Neural progenitor cell (in vitro differentiated cells): ENCODE measurements around the gene COX7A2L. TPM values are rescaled to one million over a fixed set of nuclear protein-coding genes. Genes with fewer than 3 reads are reported as not detected.

ENCODE experiments used
- DNase-seq: peaks from one replicate; pipeline ENCODE4 v3.0.0-alpha.2; 2016; ENCODE audit warnings: low spot score
- H2AFZ ChIP-seq: fragments of 200-600 bp; sonication (generic); replicated peaks from 2 replicates; pipeline ENCODE4 v1.6.1; 2016; ENCODE audit warnings: antibody characterized with exemption
- H3F3A ChIP-seq: fragments of 200-600 bp; sonication (generic); 2 replicates; pipeline ENCODE4 v1.6.1; 2016; ENCODE audit warnings: antibody characterized with exemption, low read depth
- H3K27ac ChIP-seq: fragments of 200-600 bp; sonication (generic); 2 replicates; pipeline ENCODE4 v1.5.1; 2016; ENCODE audit warnings: mild to moderate bottlenecking
- H3K27me3 ChIP-seq: fragments of 200-600 bp; sonication (generic); 2 replicates; pipeline ENCODE4 v1.6.1; 2016; ENCODE audit warnings: mild to moderate bottlenecking, moderate library complexity
- H3K36me3 ChIP-seq: fragments of 200-600 bp; sonication (generic); 2 replicates; pipeline ENCODE4 v1.5.1; 2016
- H3K4me1 ChIP-seq: fragments of 200-600 bp; sonication (generic); 2 replicates; pipeline ENCODE4 v1.6.1; 2016; ENCODE audit warnings: mixed run types
- H3K4me2 ChIP-seq: fragments of 200-600 bp; sonication (generic); 2 replicates; pipeline ENCODE4 v1.6.1; 2016
- H3K4me3 ChIP-seq: fragments of 200-600 bp; sonication (generic); 2 replicates; pipeline ENCODE4 v1.5.1; 2016
- H3K79me2 ChIP-seq: fragments of 200-600 bp; sonication (generic); 2 replicates; pipeline ENCODE4 v1.6.1; 2016; ENCODE audit warnings: low read depth
- H3K9ac ChIP-seq: fragments of 200-600 bp; sonication (generic); 2 replicates; pipeline ENCODE4 v1.6.1; 2016
- H3K9me3 ChIP-seq: fragments of 200-600 bp; sonication (generic); 2 replicates; pipeline ENCODE4 v1.5.1; 2016; ENCODE audit warnings: low read depth
- H4K20me1 ChIP-seq: fragments of 200-600 bp; sonication (generic); 2 replicates; pipeline ENCODE4 v1.6.1; 2016; ENCODE audit warnings: low read depth
- H3K27ac Mint-ChIP-seq: 3 replicates; pipeline ENCODE4 v1.8.0; 2021; ENCODE audit warnings: mixed read lengths
- H3K27me3 Mint-ChIP-seq: 2 replicates; pipeline ENCODE4 v1.8.0; 2022; ENCODE audit warnings: low read depth, mild to moderate bottlenecking, inconsistent platforms, moderate library complexity, mixed read lengths; ENCODE audit not compliant: insufficient read depth
- H3K36me3 Mint-ChIP-seq: 3 replicates; pipeline ENCODE4 v1.8.0; 2021; ENCODE audit warnings: mixed read lengths
- H3K4me1 Mint-ChIP-seq: 3 replicates; pipeline ENCODE4 v1.8.0; 2021; ENCODE audit warnings: mixed read lengths
- H3K4me3 Mint-ChIP-seq: 3 replicates; pipeline ENCODE4 v1.8.0; 2021; ENCODE audit warnings: mild to moderate bottlenecking, moderate library complexity, mixed read lengths
- H3K9me3 Mint-ChIP-seq: 3 replicates; pipeline ENCODE4 v1.8.0; 2020; ENCODE audit warnings: mixed read lengths
- CTCF ChIP-seq: fragments of 200-600 bp; sonication (generic); IDR thresholded peaks from 2 replicates; pipeline ENCODE4 v1.5.1; 2017; ENCODE audit warnings: antibody characterized with exemption, mild to moderate bottlenecking
- EZH2 ChIP-seq: fragments of 200-600 bp; sonication (generic); IDR thresholded peaks from 2 replicates; pipeline ENCODE4 v1.6.1; 2017; ENCODE audit warnings: antibody characterized with exemption, mild to moderate bottlenecking, moderate library complexity
- EZH2phosphoT487 ChIP-seq: fragments of 200-600 bp; sonication (generic); IDR thresholded peaks from 2 replicates; pipeline ENCODE4 v1.6.1; 2017; ENCODE audit warnings: antibody characterized with exemption
- total RNA-seq: library from RNA; depleted of rRNA; stranded (reverse); fragments of >200 nt; gene quantifications from 2 replicates; pipeline ENCODE4 v1.2.3, GENCODE V29; 2015; ENCODE audit warnings: low replicate concordance

Gene COX7A2L
- total RNA-seq, 1 donor from 2014 or later, result 292 TPM

GRCh38 chr2:42317945-42318344, 43.1 kb downstream of the COX7A2L start:
- H3K4me3 Mint-ChIP-seq, result no peak overlapping the region
- Histone ChIP-seq H3K4me3 (no peak overlapping the region), H3K9ac (no peak overlapping the region), H4K20me1 (no peaks in the 10 kb centered on the region), H3K36me3 (peaks cover 33% of the 10 kb centered on the region), H3F3A (no peaks in the 10 kb centered on the region), H3K4me1 (no peaks in the 10 kb centered on the region), H3K27ac (no peak overlapping the region), H3K4me2 (no peak overlapping the region), H3K79me2 (no peaks in the 10 kb centered on the region), H3K9me3 (no peaks in the 10 kb centered on the region), H2AFZ (no peak overlapping the region), H3K27me3 (no peaks in the 10 kb centered on the region)
- H3K27me3 Mint-ChIP-seq, result no peaks in the 10 kb centered on the region
- no peak overlapping the region for H3K27ac Mint-ChIP-seq
- TF ChIP-seq EZH2, result no peak
- TF ChIP-seq CTCF, result no peak
- TF ChIP-seq EZH2phosphoT487, result no peak
- peaks cover 18% of the 10 kb centered on the region for H3K36me3 Mint-ChIP-seq
- H3K4me1 Mint-ChIP-seq, result no peaks in the 10 kb centered on the region
- DNase-seq, result no peak
- H3K9me3 Mint-ChIP-seq, result no peaks in the 10 kb centered on the region

DNA sequence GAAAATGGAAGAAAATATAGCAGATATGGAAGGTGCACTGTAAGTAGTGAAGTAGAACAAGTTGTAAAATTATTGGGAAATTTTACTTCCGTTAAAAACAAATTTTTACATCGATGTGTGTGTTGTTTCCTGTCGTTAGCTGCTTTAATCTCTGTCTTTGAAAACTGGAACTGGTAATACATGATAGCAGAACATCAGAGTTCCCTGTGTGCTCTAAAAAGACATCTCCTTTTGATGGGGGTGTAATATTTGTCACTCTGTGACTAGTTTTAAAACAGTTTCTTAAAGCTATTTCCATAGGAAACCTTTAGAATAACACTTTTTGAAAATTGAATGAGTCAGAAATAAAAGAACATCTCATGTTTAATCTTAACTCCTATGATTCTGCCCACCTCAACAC, 43.5 kb downstream of the COX7A2L start:
- Histone ChIP-seq H4K20me1 (no peaks in the 10 kb centered on the region), H2AFZ (no peak overlapping the region), H3K4me1 (no peaks in the 10 kb centered on the region), H3K9me3 (no peaks in the 10 kb centered on the region), H3F3A (no peaks in the 10 kb centered on the region), H3K36me3 (peaks cover 33% of the 10 kb centered on the region), H3K9ac (no peak overlapping the region), H3K4me2 (no peak overlapping the region), H3K27ac (no peak overlapping the region), H3K79me2 (no peaks in the 10 kb centered on the region), H3K27me3 (no peaks in the 10 kb centered on the region), H3K4me3 (no peak overlapping the region)
- Mint-ChIP-seq H3K36me3 (peaks cover 18% of the 10 kb centered on the region), H3K27me3 (no peaks in the 10 kb centered on the region), H3K9me3 (no peaks in the 10 kb centered on the region), H3K4me1 (no peaks in the 10 kb centered on the region), H3K4me3 (no peak overlapping the region), H3K27ac (no peak overlapping the region)
- TF ChIP-seq CTCF (no peak), EZH2phosphoT487 (no peak), EZH2 (no peak)
- no peak for DNase-seq

GRCh38 chr2:42316910-42317309, 44.1 kb downstream of the COX7A2L start:
- no peak overlapping the region for H3K4me3 ChIP-seq
- no peak overlapping the region for H3K27ac ChIP-seq
- H3K36me3 ChIP-seq, result peaks cover 33% of the 10 kb centered on the region
- Mint-ChIP-seq H3K9me3 (no peaks in the 10 kb centered on the region), H3K4me1 (no peaks in the 10 kb centered on the region), H3K36me3 (peaks cover 20% of the 10 kb centered on the region), H3K4me3 (no peak overlapping the region), H3K27me3 (no peaks in the 10 kb centered on the region), H3K27ac (no peak overlapping the region)
- TF ChIP-seq EZH2phosphoT487 (no peak), CTCF (no peak), EZH2 (no peak)
- no peak overlapping the region for H2AFZ ChIP-seq
- H3K79me2 ChIP-seq, result no peaks in the 10 kb centered on the region
- no peak for DNase-seq
- no peak overlapping the region for H3K9ac ChIP-seq
- no peak overlapping the region for H3K4me2 ChIP-seq
- no peaks in the 10 kb centered on the region for H4K20me1 ChIP-seq
- H3K4me1 ChIP-seq, result no peaks in the 10 kb centered on the region
- H3K27me3 ChIP-seq, result no peaks in the 10 kb centered on the region
- no peaks in the 10 kb centered on the region for H3K9me3 ChIP-seq
- no peaks in the 10 kb centered on the region for H3F3A ChIP-seq
